A549 (cell line): ENCODE results near the gene ATP2C2. TPM values are rescaled to one million over a fixed set of nuclear protein-coding genes. Genes with fewer than 3 reads are reported as not detected.

Experiments used
- ATAC-seq, 2 experiments: fragments of 200-7000 bp in 1 of 2; fragments of >200 bp in 1 of 2; cut with Nextera tagmentation in 1 of 2; cut with Tn5 transposase in 1 of 2; 3 replicates each; pipeline versions ENCODE4 v1.8.0 to v1.9.1; 2018 to 2020; ENCODE audit warnings: mild to moderate bottlenecking in 1 of 2, moderate library complexity in 1 of 2
- CTCF ChIA-PET: fragments of 300-600 bp; sonication (Branson Sonifier 250); formaldehyde crosslinking; extraction: SDS; loops from one replicate; lab custom pipeline; 2021; ENCODE audit warnings: antibody characterized with exemption, inconsistent platforms; lab: Yijun Ruan, JAX
- POLR2A ChIA-PET: fragments of 350-600 bp; formaldehyde crosslinking; extraction: SDS; loops from one replicate; lab custom pipeline; 2021; ENCODE audit warnings: antibody characterized with exemption, inconsistent platforms; lab: Yijun Ruan, JAX
- DNase-seq, 2 experiments: peaks; one replicate each; pipeline versions ENCODE4 v3.0.0 to v3.0.0-alpha.2; 2011 to 2016; ENCODE audit warnings: low read depth in 1 of 2, low spot score in 1 of 2
- FAIRE-seq: peaks from 2 replicates; lab custom pipeline; 2011; peaks lifted over from hg19 to GRCh38; lab: Jason Lieb, UNC
- H3K27ac ChIP-seq, 2 experiments: fragments of >200 bp; sonication (Bioruptor Twin); formaldehyde crosslinking; 3 replicates each; pipeline ENCODE4 v1.5.1; 2016 to 2017
- H3K4me1 ChIP-seq: fragments of >200 bp; sonication (Bioruptor Twin); formaldehyde crosslinking; 3 replicates; pipeline ENCODE4 v1.6.1; 2016
- H3K4me2 ChIP-seq: fragments of >200 bp; sonication (Bioruptor Twin); formaldehyde crosslinking; 3 replicates; pipeline ENCODE4 v1.6.1; 2016
- H3K4me3 ChIP-seq: fragments of >200 bp; sonication (Bioruptor Twin); formaldehyde crosslinking; 3 replicates; pipeline ENCODE4 v1.5.1; 2016
- H3K9me3 ChIP-seq: fragments of >200 bp; sonication (Bioruptor Twin); formaldehyde crosslinking; 3 replicates; pipeline ENCODE4 v1.6.1; 2016
- BHLHE40 ChIP-seq: IDR thresholded peaks from 2 replicates; pipeline ENCODE4 v1.6.1; 2012; ENCODE audit warnings: low read depth, low read length, inconsistent platforms
- CEBPB ChIP-seq, 2 experiments: fragments of >200 bp in 1 of 2; sonication (Bioruptor Twin) in 1 of 2; formaldehyde crosslinking in 1 of 2; IDR thresholded peaks; 2 replicates each; pipeline ENCODE4 v1.6.1; 2012 to 2016
- CHD2 ChIP-seq: fragments of 150-350 bp; IDR thresholded peaks from 2 replicates; pipeline ENCODE4 v1.6.1; 2014; ENCODE audit warnings: low read length; ENCODE audit not compliant: partially characterized antibody
- CTCF ChIP-seq: fragments of >200 bp; sonication (Bioruptor Twin); formaldehyde crosslinking; IDR thresholded peaks from 3 replicates; pipeline ENCODE4 v1.5.1; 2016
- E2F6 ChIP-seq: IDR thresholded peaks from 2 replicates; pipeline ENCODE4 v1.6.1; 2012; ENCODE audit warnings: low read depth, borderline replicate concordance
- EP300 ChIP-seq, 2 experiments: fragments of >200 bp; sonication (Bioruptor Twin); formaldehyde crosslinking; IDR thresholded peaks; 2 replicates in 1 of 2; 3 replicates in 1 of 2; pipeline ENCODE4 v1.6.1; 2016 to 2017
- ESRRA ChIP-seq: fragments of 150-350 bp; IDR thresholded peaks from 2 replicates; pipeline ENCODE4 v1.6.1; 2014; ENCODE audit warnings: mild to moderate bottlenecking, low read length, borderline replicate concordance
- HMGXB4 ChIP-seq: fragments of 250-450 bp; sonication (Bioruptor Pico); IDR thresholded peaks from 2 replicates; pipeline ENCODE4 v1.5.0; 2021; ENCODE audit warnings: mild to moderate bottlenecking, moderate library complexity, borderline replicate concordance
- HOXA7 ChIP-seq: fragments of 250-450 bp; sonication (Bioruptor Pico); IDR thresholded peaks from 2 replicates; pipeline ENCODE4 v1.5.0; 2020; ENCODE audit warnings: mild to moderate bottlenecking, moderate library complexity
- HOXB13 ChIP-seq: fragments of 250-450 bp; sonication (Bioruptor Pico); IDR thresholded peaks from 2 replicates; pipeline ENCODE4 v1.5.0; 2020; ENCODE audit warnings: low read depth, mild to moderate bottlenecking, moderate library complexity
- JUNB ChIP-seq: fragments of >200 bp; sonication (Bioruptor Twin); formaldehyde crosslinking; IDR thresholded peaks from 2 replicates; pipeline ENCODE4 v1.6.1; 2016
- NFE2L2 ChIP-seq: fragments of 150-350 bp; conservative IDR thresholded peaks from 2 replicates; pipeline ENCODE4 v1.6.1; 2014; ENCODE audit warnings: low read length
- NPAS2 ChIP-seq: fragments of 250-450 bp; sonication (Bioruptor Pico); IDR thresholded peaks from 2 replicates; pipeline ENCODE4 v1.8.0; 2022; ENCODE audit warnings: mild to moderate bottlenecking, moderate library complexity, borderline replicate concordance
- PHF8 ChIP-seq: fragments of 200-600 bp; sonication (generic); IDR thresholded peaks from 2 replicates; pipeline ENCODE4 v1.6.1; 2016; ENCODE audit warnings: low read depth, mild to moderate bottlenecking, antibody characterized with exemption, moderate library complexity, borderline replicate concordance
- POLR2A ChIP-seq: IDR thresholded peaks from 2 replicates; pipeline ENCODE4 v1.6.1; 2012; ENCODE audit warnings: mild to moderate bottlenecking, low read length
- RAD21 ChIP-seq, 2 experiments: fragments of >200 bp in 1 of 2; sonication (Bioruptor Twin) in 1 of 2; formaldehyde crosslinking in 1 of 2; IDR thresholded peaks in 1 of 2; conservative IDR thresholded peaks in 1 of 2; 2 replicates in 1 of 2; 3 replicates in 1 of 2; pipeline ENCODE4 v1.6.1; 2012 to 2018; ENCODE audit warnings: inconsistent platforms in 1 of 2
- RNF2 ChIP-seq: fragments of 200-600 bp; sonication (generic); IDR thresholded peaks from 2 replicates; pipeline ENCODE4 v1.6.1; 2016; ENCODE audit warnings: low read depth, mild to moderate bottlenecking, antibody characterized with exemption, moderate library complexity, borderline replicate concordance
- SREBF2 ChIP-seq: fragments of 450-650 bp; IDR thresholded peaks from 2 replicates; pipeline ENCODE4 v1.6.1; 2014; ENCODE audit warnings: mild to moderate bottlenecking, moderate library complexity
- TFCP2L1 ChIP-seq: fragments of 250-450 bp; sonication (Bioruptor Pico); IDR thresholded peaks from 2 replicates; pipeline ENCODE4 v1.5.0; 2021; ENCODE audit warnings: mild to moderate bottlenecking
- ZFP36 ChIP-seq: fragments of 450-650 bp; IDR thresholded peaks from 2 replicates; pipeline ENCODE4 v1.6.1; 2014; ENCODE audit warnings: borderline replicate concordance; ENCODE audit not compliant: partially characterized antibody
- ZSCAN20 ChIP-seq: fragments of 250-450 bp; sonication (Bioruptor Pico); IDR thresholded peaks from 2 replicates; pipeline ENCODE4 v1.8.0; 2022; ENCODE audit warnings: mild to moderate bottlenecking, moderate library complexity
- WGBS: methylation state at CpG from one replicate; pipeline ENCODE4 v1.1.6; 2017; ENCODE audit errors: missing lambda C conversion rate; 5-methylcytosine and 5-hydroxymethylcytosine counted together
- polyA plus RNA-seq, 4 experiments: library from polyadenylated mRNA; depleted of rRNA in 3 of 4; stranded (reverse); fragments of >200 nt; fragmentation: RNase III in 1 of 4; extraction: RNeasy Plus Mini Kit Qiagen cat#74134 plus additional on column Dnase treatment in 1 of 4; gene quantifications; 2 replicates in 3 of 4; 3 replicates in 1 of 4; pipeline ENCODE4 v1.2.3, GENCODE V29; 2011 to 2017
- TF ChIP-seq, protein P1 (sequence below): fragments of >200 bp; sonication (Bioruptor Twin); formaldehyde crosslinking; IDR thresholded peaks from 2 replicates; pipeline ENCODE4 v1.6.1; 2016
- TF ChIP-seq, protein P2 (sequence below): fragments of 200-600 bp; sonication (generic); IDR thresholded peaks from 2 replicates; pipeline ENCODE4 v1.6.1; 2016; ENCODE audit warnings: antibody characterized with exemption, mild to moderate bottlenecking, moderate library complexity
- TF ChIP-seq, protein P3 (sequence below): fragments of 150-350 bp; IDR thresholded peaks from 2 replicates; pipeline ENCODE4 v1.6.1; 2014; ENCODE audit warnings: low read depth, mild to moderate bottlenecking, low read length

The ATP2C2 gene
- polyA plus RNA-seq, 2 of the 4 experiments (the other 2 are of a cell fraction): 0.14 to 0.17 TPM

DNA sequence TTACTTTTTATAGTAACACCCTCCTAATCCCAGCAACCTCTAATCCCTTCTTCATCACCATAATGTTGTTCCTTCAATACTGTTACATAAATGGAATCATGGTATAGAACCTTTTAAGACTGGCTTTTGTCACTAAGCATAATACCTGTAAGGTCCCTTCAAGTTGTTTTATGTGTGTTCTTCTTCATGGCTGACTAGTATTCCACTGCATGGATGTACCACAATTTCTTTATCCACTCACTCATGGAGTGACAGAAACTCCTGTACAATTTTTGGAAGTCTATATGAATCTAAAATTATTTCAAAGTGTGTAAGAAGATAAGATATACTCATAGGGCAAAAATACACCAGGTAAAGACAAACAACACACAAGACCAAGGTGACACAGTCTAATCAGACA is 99.4 kb downstream of the ATP2C2 start:
- Histone ChIP-seq H3K4me1 (no peaks in the 10 kb centered on the region), H3K27ac (no peak overlapping the region), H3K4me2 (no peak overlapping the region), H3K4me3 (no peak overlapping the region), H3K9me3 (peaks cover 24% of the 10 kb centered on the region)
- TF ChIP-seq, protein P1, sequence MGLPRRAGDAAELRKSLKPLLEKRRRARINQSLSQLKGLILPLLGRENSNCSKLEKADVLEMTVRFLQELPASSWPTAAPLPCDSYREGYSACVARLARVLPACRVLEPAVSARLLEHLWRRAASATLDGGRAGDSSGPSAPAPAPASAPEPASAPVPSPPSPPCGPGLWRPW: no peak
- TF ChIP-seq HOXB13 (CRISPR knock-in tag): no peak
- TF ChIP-seq SREBF2: no peak
- TF ChIP-seq NPAS2 (CRISPR knock-in tag): no peak
- no peak for TF ChIP-seq RNF2
- no peak for TF ChIP-seq CHD2
- no peak for TF ChIP-seq BHLHE40
- no peak for TF ChIP-seq ZSCAN20 (CRISPR knock-in tag)
- TF ChIP-seq, protein P2, sequence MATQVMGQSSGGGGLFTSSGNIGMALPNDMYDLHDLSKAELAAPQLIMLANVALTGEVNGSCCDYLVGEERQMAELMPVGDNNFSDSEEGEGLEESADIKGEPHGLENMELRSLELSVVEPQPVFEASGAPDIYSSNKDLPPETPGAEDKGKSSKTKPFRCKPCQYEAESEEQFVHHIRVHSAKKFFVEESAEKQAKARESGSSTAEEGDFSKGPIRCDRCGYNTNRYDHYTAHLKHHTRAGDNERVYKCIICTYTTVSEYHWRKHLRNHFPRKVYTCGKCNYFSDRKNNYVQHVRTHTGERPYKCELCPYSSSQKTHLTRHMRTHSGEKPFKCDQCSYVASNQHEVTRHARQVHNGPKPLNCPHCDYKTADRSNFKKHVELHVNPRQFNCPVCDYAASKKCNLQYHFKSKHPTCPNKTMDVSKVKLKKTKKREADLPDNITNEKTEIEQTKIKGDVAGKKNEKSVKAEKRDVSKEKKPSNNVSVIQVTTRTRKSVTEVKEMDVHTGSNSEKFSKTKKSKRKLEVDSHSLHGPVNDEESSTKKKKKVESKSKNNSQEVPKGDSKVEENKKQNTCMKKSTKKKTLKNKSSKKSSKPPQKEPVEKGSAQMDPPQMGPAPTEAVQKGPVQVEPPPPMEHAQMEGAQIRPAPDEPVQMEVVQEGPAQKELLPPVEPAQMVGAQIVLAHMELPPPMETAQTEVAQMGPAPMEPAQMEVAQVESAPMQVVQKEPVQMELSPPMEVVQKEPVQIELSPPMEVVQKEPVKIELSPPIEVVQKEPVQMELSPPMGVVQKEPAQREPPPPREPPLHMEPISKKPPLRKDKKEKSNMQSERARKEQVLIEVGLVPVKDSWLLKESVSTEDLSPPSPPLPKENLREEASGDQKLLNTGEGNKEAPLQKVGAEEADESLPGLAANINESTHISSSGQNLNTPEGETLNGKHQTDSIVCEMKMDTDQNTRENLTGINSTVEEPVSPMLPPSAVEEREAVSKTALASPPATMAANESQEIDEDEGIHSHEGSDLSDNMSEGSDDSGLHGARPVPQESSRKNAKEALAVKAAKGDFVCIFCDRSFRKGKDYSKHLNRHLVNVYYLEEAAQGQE: no peak
- no peak for TF ChIP-seq PHF8
- TF ChIP-seq ZFP36: no peak
- no peak for TF ChIP-seq POLR2A
- TF ChIP-seq, protein P3, sequence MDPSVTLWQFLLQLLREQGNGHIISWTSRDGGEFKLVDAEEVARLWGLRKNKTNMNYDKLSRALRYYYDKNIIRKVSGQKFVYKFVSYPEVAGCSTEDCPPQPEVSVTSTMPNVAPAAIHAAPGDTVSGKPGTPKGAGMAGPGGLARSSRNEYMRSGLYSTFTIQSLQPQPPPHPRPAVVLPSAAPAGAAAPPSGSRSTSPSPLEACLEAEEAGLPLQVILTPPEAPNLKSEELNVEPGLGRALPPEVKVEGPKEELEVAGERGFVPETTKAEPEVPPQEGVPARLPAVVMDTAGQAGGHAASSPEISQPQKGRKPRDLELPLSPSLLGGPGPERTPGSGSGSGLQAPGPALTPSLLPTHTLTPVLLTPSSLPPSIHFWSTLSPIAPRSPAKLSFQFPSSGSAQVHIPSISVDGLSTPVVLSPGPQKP: no peak
- no peak for TF ChIP-seq EP300 (IDR thresholded peaks at IDR 0.05)
- TF ChIP-seq E2F6: no peak
- no peak for TF ChIP-seq HOXA7 (CRISPR knock-in tag)
- no peak for TF ChIP-seq ESRRA
- TF ChIP-seq JUNB: no peak
- no peak for TF ChIP-seq RAD21 (conservative IDR thresholded peaks at IDR 0.05 in 1 of 2, IDR thresholded peaks at IDR 0.05 in 1 of 2)
- ChIA-PET CTCF (no interaction called here), POLR2A (no interaction called here)
- FAIRE-seq (no peak), ATAC-seq (no peak), DNase-seq (no peak)

DNA sequence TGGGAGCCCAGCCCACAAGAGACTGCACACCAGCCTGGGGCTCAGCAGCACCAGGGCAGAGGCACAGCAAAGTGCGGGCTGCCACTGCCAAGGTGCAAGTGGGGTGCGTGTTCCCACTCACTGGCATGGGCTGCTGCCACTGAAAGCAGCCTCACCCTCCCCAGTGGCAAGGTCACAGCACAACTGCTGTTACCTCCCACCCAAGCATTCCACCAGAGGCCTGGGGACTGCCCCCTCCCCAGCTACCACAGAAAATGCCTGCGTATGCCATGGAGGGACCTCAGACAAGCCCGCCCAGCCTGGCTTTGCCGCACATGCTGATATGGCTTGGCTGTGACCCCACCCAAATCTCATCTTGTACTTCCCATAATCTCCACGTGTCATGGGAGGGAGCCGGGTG is 103.0 kb downstream of the ATP2C2 start:
- TF ChIP-seq HMGXB4 (CRISPR knock-in tag) (no peak), BHLHE40 (no peak), NFE2L2 (no peak), CEBPB (IDR thresholded peaks at IDR 0.05) (no peak), EP300 (IDR thresholded peaks at IDR 0.05) (no peak), CTCF (no peak), HOXA7 (CRISPR knock-in tag) (no peak), CHD2 (no peak), TFCP2L1 (no peak)
- no peak for ATAC-seq
- H3K4me3 ChIP-seq: no peak overlapping the region
- ChIA-PET POLR2A (no interaction called here), CTCF (no interaction called here)
- no peak overlapping the region for H3K4me2 ChIP-seq
- H3K9me3 ChIP-seq: peaks cover 23% of the 10 kb centered on the region
- no peak for FAIRE-seq
- no peaks in the 10 kb centered on the region for H3K4me1 ChIP-seq
- 95% methylated on average over 7 of the region's 7 CpGs for WGBS
- no peak overlapping the region for H3K27ac ChIP-seq
- no peak for DNase-seq
